Hepatocyte (in vitro differentiated cells): ENCODE measurements around the gene GPR37L1.

Experiments used
- CTCF ChIP-seq: fragments of 200-600 bp; sonication (generic); IDR thresholded peaks from 2 replicates; pipeline ENCODE4 v1.5.1; 2016; ENCODE audit warnings: antibody characterized with exemption, mild to moderate bottlenecking; ENCODE audit not compliant: poor library complexity
- EZH2 ChIP-seq: fragments of 200-600 bp; sonication (generic); IDR thresholded peaks from 2 replicates; pipeline ENCODE4 v1.6.1; 2016; ENCODE audit warnings: antibody characterized with exemption, mild to moderate bottlenecking, borderline replicate concordance

- TF ChIP-seq CTCF = no peak
- no peak for TF ChIP-seq EZH2
Observed at GRCh38 chr1:202107801-202108731, 14.7 kb upstream of the GPR37L1 start.
